SU-DHL-6 (cell line): ENCODE measurements around the gene MMRN2.

ENCODE experiments used
- CTCF ChIP-seq: fragments of 200-600 bp; sonication (generic); IDR thresholded peaks from one replicate; pipeline ENCODE4 v1.5.1; 2017; ENCODE audit warnings: antibody characterized with exemption, mild to moderate bottlenecking, low read length, moderate library complexity; ENCODE audit not compliant: insufficient read depth, poor library complexity, severe bottlenecking
- EZH2phosphoT487 ChIP-seq: fragments of 200-600 bp; sonication (generic), shearing (Covaris generic); conservative IDR thresholded peaks from 2 replicates; pipeline ENCODE4 v1.6.1; 2018; ENCODE audit warnings: mild to moderate bottlenecking, antibody characterized with exemption, low read length, moderate library complexity, mixed read lengths

- TF ChIP-seq CTCF (no peak), EZH2phosphoT487 (no peak)
Measured at GRCh38 chr10:86972613-86973380, 15.4 kb upstream of the MMRN2 start.
